ENCODE data around the gene COL25A1. TPM values are rescaled to one million over a fixed set of nuclear protein-coding genes. Genes with fewer than 3 reads are reported as not detected.

Gene COL25A1
- total and polyA plus RNA-seq, 4 experiments from 2014 or later: 0.06 to 0.55 (median 0.44) TPM; not detected in 1

GRCh38 chr4:108950158-108950915, 352.1 kb downstream of the COL25A1 start:
- Mint-ChIP-seq H3K27me3 (peaks cover 3 to 7% of the 10 kb centered on the region in 2 donors), H3K27ac (no peak overlapping the region), H3K4me1 (no peaks in the 10 kb centered on the region), H3K9me3 (peaks cover 0 to 2% (median 0%) of the 10 kb centered on the region in 8 donors), H3K4me3 (no peak overlapping the region), H3K36me3 (no peaks in the 10 kb centered on the region)
- intact Hi-C loops (cut with micrococcal nuclease): no loop called here
- ChIA-PET CTCF (ENCODE audit: partially characterized antibody) (no interaction called here), POLR2A (ENCODE audit: partially characterized antibody) (no interaction called here)
- Histone ChIP-seq H3K4me1 (ENCODE audit: insufficient read depth, low read length) (no peaks in the 10 kb centered on the region), H3K36me3 (ENCODE audit: insufficient read depth, low read length) (no peaks in the 10 kb centered on the region), H3K27ac (ENCODE audit: low read depth, low read length) (no peak overlapping the region), H3K9me3 (ENCODE audit: control insufficient read depth in 1 of 2, low read length in 2 of 2) (no peaks in the 10 kb centered on the region), H3K4me3 (ENCODE audit: low read length in 2 of 2) (no peak overlapping the region), H3K27me3 (ENCODE audit: insufficient read depth, low read length) (no peaks in the 10 kb centered on the region)
- DNase-seq: no peak

- no peak for DNase-seq
- H3K4me3 ChIP-seq (ENCODE audit: low read length in 2 of 2): no peak overlapping the region
- no peaks in the 10 kb centered on the region for H3K27me3 ChIP-seq (ENCODE audit: insufficient read depth, low read length)
- H3K4me3 Mint-ChIP-seq: no peak overlapping the region
- ChIA-PET CTCF (ENCODE audit: partially characterized antibody) (no interaction called here), POLR2A (ENCODE audit: partially characterized antibody) (no interaction called here)
- peaks cover 0 to 2% (median 0%) of the 10 kb centered on the region in 8 donors for H3K9me3 Mint-ChIP-seq
- no peaks in the 10 kb centered on the region for H3K4me1 ChIP-seq (ENCODE audit: insufficient read depth, low read length)
- no peak overlapping the region for H3K27ac Mint-ChIP-seq
- H3K4me1 Mint-ChIP-seq: no peaks in the 10 kb centered on the region
- no peaks in the 10 kb centered on the region for H3K36me3 Mint-ChIP-seq
- H3K27me3 Mint-ChIP-seq: peaks cover 3 to 8% of the 10 kb centered on the region in 2 donors
- intact Hi-C loops (cut with micrococcal nuclease): no loop called here
- H3K9me3 ChIP-seq (ENCODE audit: control insufficient read depth in 1 of 2, low read length in 2 of 2): no peaks in the 10 kb centered on the region
- no peaks in the 10 kb centered on the region for H3K36me3 ChIP-seq (ENCODE audit: insufficient read depth, low read length)
- no peak overlapping the region for H3K27ac ChIP-seq (ENCODE audit: low read depth, low read length)
These were observed 354.9 kb downstream of the COL25A1 start for GRCh38 chr4:108947526-108947925.

- Mint-ChIP-seq H3K4me1 (no peaks in the 10 kb centered on the region), H3K4me3 (no peak overlapping the region)
- CTCF ChIA-PET (ENCODE audit: partially characterized antibody): no interaction called here
These were observed 356.2 kb downstream of the COL25A1 start for GRCh38 chr4:108946237-108946636.

GRCh38 chr4:108943976-108944591, 358.4 kb downstream of the COL25A1 start:
- Mint-ChIP-seq H3K36me3 (no peaks in the 10 kb centered on the region), H3K4me3 (no peak overlapping the region), H3K4me1 (no peaks in the 10 kb centered on the region), H3K9me3 (no peaks in the 10 kb centered on the region), H3K27ac (no peak overlapping the region), H3K27me3 (peaks cover 0 to 4% of the 10 kb centered on the region in 2 donors)
- ChIA-PET POLR2A (ENCODE audit: partially characterized antibody) (no interaction called here), CTCF (ENCODE audit: partially characterized antibody) (no interaction called here)
- no peaks in the 10 kb centered on the region for H3K9me3 ChIP-seq (ENCODE audit: control insufficient read depth in 1 of 2, low read length in 2 of 2)
- H3K36me3 ChIP-seq (ENCODE audit: insufficient read depth, low read length): no peaks in the 10 kb centered on the region
- no peak overlapping the region for H3K27ac ChIP-seq (ENCODE audit: low read depth, low read length)
- H3K27me3 ChIP-seq (ENCODE audit: insufficient read depth, low read length): no peaks in the 10 kb centered on the region
- H3K4me3 ChIP-seq (ENCODE audit: low read length in 2 of 2): no peak overlapping the region
- no peak for DNase-seq
- intact Hi-C loops (cut with micrococcal nuclease): no loop called here
- no peaks in the 10 kb centered on the region for H3K4me1 ChIP-seq (ENCODE audit: insufficient read depth, low read length)

More at GRCh38 chr4:108946237-108946636, 356.2 kb downstream of the COL25A1 start:
- Histone ChIP-seq H3K27ac (ENCODE audit: low read depth, low read length) (no peak overlapping the region), H3K36me3 (ENCODE audit: insufficient read depth, low read length) (no peaks in the 10 kb centered on the region), H3K4me3 (ENCODE audit: low read length in 2 of 2) (no peak overlapping the region), H3K4me1 (ENCODE audit: insufficient read depth, low read length) (no peaks in the 10 kb centered on the region), H3K27me3 (ENCODE audit: insufficient read depth, low read length) (no peaks in the 10 kb centered on the region), H3K9me3 (ENCODE audit: control insufficient read depth in 1 of 2, low read length in 2 of 2) (no peaks in the 10 kb centered on the region)
- Mint-ChIP-seq H3K36me3 (no peaks in the 10 kb centered on the region), H3K9me3 (peaks cover 0 to 2% (median 0%) of the 10 kb centered on the region in 8 donors), H3K27ac (no peak overlapping the region), H3K27me3 (peaks cover 3 to 8% of the 10 kb centered on the region in 2 donors)
- DNase-seq: no peak
- POLR2A ChIA-PET (ENCODE audit: partially characterized antibody): no interaction called here
- intact Hi-C loops (cut with micrococcal nuclease): no loop called here

- H3K27ac Mint-ChIP-seq: no peak overlapping the region
- intact Hi-C loops (cut with micrococcal nuclease): no loop called here
- Histone ChIP-seq H3K36me3 (ENCODE audit: insufficient read depth, low read length) (no peaks in the 10 kb centered on the region), H3K4me1 (ENCODE audit: insufficient read depth, low read length) (no peaks in the 10 kb centered on the region), H3K9me3 (ENCODE audit: control insufficient read depth in 1 of 2, low read length in 2 of 2) (no peaks in the 10 kb centered on the region), H3K4me3 (ENCODE audit: low read length in 2 of 2) (no peak overlapping the region), H3K27me3 (ENCODE audit: insufficient read depth, low read length) (no peaks in the 10 kb centered on the region), H3K27ac (ENCODE audit: low read depth, low read length) (no peak overlapping the region)
- POLR2A ChIA-PET (ENCODE audit: partially characterized antibody): no interaction called here
- peaks cover 0 to 4% of the 10 kb centered on the region in 2 donors for H3K27me3 Mint-ChIP-seq
- CTCF ChIA-PET (ENCODE audit: partially characterized antibody): no interaction called here
- no peaks in the 10 kb centered on the region for H3K4me1 Mint-ChIP-seq
- H3K9me3 Mint-ChIP-seq: no peaks in the 10 kb centered on the region
- no peaks in the 10 kb centered on the region for H3K36me3 Mint-ChIP-seq
- no peak for DNase-seq
- no peak overlapping the region for H3K4me3 Mint-ChIP-seq
These were observed 359.1 kb downstream of the COL25A1 start for GRCh38 chr4:108943371-108943770.

- Histone ChIP-seq H3K9me3 (ENCODE audit: control insufficient read depth in 1 of 2, low read length in 2 of 2) (no peaks in the 10 kb centered on the region), H3K36me3 (ENCODE audit: insufficient read depth, low read length) (no peaks in the 10 kb centered on the region), H3K4me1 (ENCODE audit: insufficient read depth, low read length) (no peaks in the 10 kb centered on the region), H3K27ac (ENCODE audit: low read depth, low read length) (no peak overlapping the region), H3K27me3 (ENCODE audit: insufficient read depth, low read length) (no peaks in the 10 kb centered on the region), H3K4me3 (ENCODE audit: low read length in 2 of 2) (no peak overlapping the region)
- Mint-ChIP-seq H3K36me3 (no peaks in the 10 kb centered on the region), H3K27ac (no peak overlapping the region), H3K27me3 (peaks cover 0 to 8% of the 10 kb centered on the region in 2 donors), H3K9me3 (no peaks in the 10 kb centered on the region), H3K4me3 (no peak overlapping the region), H3K4me1 (no peaks in the 10 kb centered on the region)
- CTCF ChIA-PET (ENCODE audit: partially characterized antibody): no interaction called here
- POLR2A ChIA-PET (ENCODE audit: partially characterized antibody): no interaction called here
- intact Hi-C loops (cut with micrococcal nuclease): no loop called here
- DNase-seq: no peak
These were observed 360.5 kb downstream of the COL25A1 start for GRCh38 chr4:108941904-108942430.

- intact Hi-C loops (cut with micrococcal nuclease): no loop called here
- Mint-ChIP-seq H3K4me1 (no peaks in the 10 kb centered on the region), H3K9me3 (no peaks in the 10 kb centered on the region), H3K27ac (no peak overlapping the region), H3K27me3 (peaks cover 0 to 5% of the 10 kb centered on the region in 2 donors), H3K4me3 (no peak overlapping the region), H3K36me3 (no peaks in the 10 kb centered on the region)
- Histone ChIP-seq H3K4me1 (ENCODE audit: insufficient read depth, low read length) (no peaks in the 10 kb centered on the region), H3K4me3 (ENCODE audit: low read length in 2 of 2) (no peak overlapping the region), H3K27me3 (ENCODE audit: insufficient read depth, low read length) (no peaks in the 10 kb centered on the region), H3K9me3 (ENCODE audit: control insufficient read depth in 1 of 2, low read length in 2 of 2) (no peaks in the 10 kb centered on the region), H3K36me3 (ENCODE audit: insufficient read depth, low read length) (no peaks in the 10 kb centered on the region), H3K27ac (ENCODE audit: low read depth, low read length) (no peak overlapping the region)
- CTCF ChIA-PET (ENCODE audit: partially characterized antibody): no interaction called here
- DNase-seq: no peak
- POLR2A ChIA-PET (ENCODE audit: partially characterized antibody): no interaction called here
These were observed 361.8 kb downstream of the COL25A1 start for GRCh38 chr4:108940634-108941033.

Measured in CD4-positive, alpha-beta memory T cell (primary cell).